GM12864 (cell line): ENCODE data around the gene FGR.
A peak's percentile ranks its signal among the peaks of the same experiment; 100 is the strongest.
"Not testable (repeated sequence)": the region's sequence is repeated elsewhere in the genome, so short reads cannot be mapped to it uniquely, and the experiment has no call there.

Experiments
- DNase-seq: peaks from one replicate; pipeline ENCODE4 v3.0.0-alpha.2; 2011; ENCODE audit warnings: low read depth
- H3K4me3 ChIP-seq: 2 replicates; pipeline ENCODE4 v1.5.1; 2011; ENCODE audit warnings: mild to moderate bottlenecking, low read depth, low read length, control low read depth
- CTCF ChIP-seq: IDR thresholded peaks from 2 replicates; pipeline ENCODE4 v1.5.1; 2011; ENCODE audit warnings: low read depth, mild to moderate bottlenecking, moderate library complexity, low read length, control low read depth, inconsistent platforms; ENCODE audit errors: missing control alignments

The FGR gene

GRCh38 chr1:27643600-27644368 lies 8.8 kb upstream of the FGR start:
- H3K4me3 ChIP-seq: no peak overlapping the region
- no peak for DNase-seq
- peak; percentile 98 for TF ChIP-seq CTCF

GRCh38 chr1:27640514-27640913 lies 5.5 kb upstream of the FGR start:
- H3K4me3 ChIP-seq, DNase-seq: not testable (repeated sequence)

GRCh38 chr1:27638805-27639204 lies 3.8 kb upstream of the FGR start:
- no peak overlapping the region for H3K4me3 ChIP-seq
- no peak for TF ChIP-seq CTCF
- DNase-seq: no peak

GRCh38 chr1:27638047-27638734 lies 3.2 kb upstream of the FGR start:
- TF ChIP-seq CTCF: no peak
- no peak for DNase-seq

GRCh38 chr1:27635396-27636142 lies 584 bp upstream of the FGR start:
- TF ChIP-seq CTCF: no peak
- H3K4me3 ChIP-seq: no peak overlapping the region
- DNase-seq: no peak

More at GRCh38 chr1:27638047-27638734, 3.2 kb upstream of the FGR start:
- H3K4me3 ChIP-seq: no peak overlapping the region

- DNase-seq: no peak
- no peak for TF ChIP-seq CTCF
- peak overlapping the region; percentile 37 for H3K4me3 ChIP-seq
These were observed 604 bp downstream of the FGR start for GRCh38 chr1:27634177-27634984.
